NCI-H1092 treated with DMSO at 0.1 percent for 48 hours (cell line): ENCODE data around the gene KCNJ15.
A peak's percentile ranks its signal among the peaks of the same experiment; 100 is the strongest.

Experiments
- DNase-seq: peaks from one replicate; lab custom pipeline; 2025; lab: John Stamatoyannopoulos, UW

The KCNJ15 gene

GRCh38 chr21:38299671-38300070, 42.9 kb downstream of the KCNJ15 start:
- no peak for DNase-seq

GRCh38 chr21:38300141-38300578, 43.4 kb downstream of the KCNJ15 start:
- DNase-seq: no peak

GRCh38 chr21:38301321-38302214, 44.8 kb downstream of the KCNJ15 start:
- DNase-seq: no peak

GRCh38 chr21:38303300-38303699, 46.5 kb downstream of the KCNJ15 start:
- DNase-seq: no peak

GRCh38 chr21:38306433-38307141, 49.8 kb downstream of the KCNJ15 start:
- DNase-seq: no peak

GRCh38 chr21:38307771-38308531, 51.2 kb downstream of the KCNJ15 start:
- DNase-seq: no peak

GRCh38 chr21:38308532-38309119, 51.8 kb downstream of the KCNJ15 start:
- no peak for DNase-seq

GRCh38 chr21:38310646-38311485, 54.1 kb downstream of the KCNJ15 start:
- DNase-seq: peak; percentile 99

- DNase-seq: peak; percentile 85
Observed at GRCh38 chr21:38311765-38312164, 55.0 kb downstream of the KCNJ15 start.

GRCh38 chr21:38312822-38313221, 56.0 kb downstream of the KCNJ15 start:
- no peak for DNase-seq

- no peak for DNase-seq
Observed at GRCh38 chr21:38314558-38314957, 57.8 kb downstream of the KCNJ15 start.

- no peak for DNase-seq
Observed at GRCh38 chr21:38315122-38315521, 58.3 kb downstream of the KCNJ15 start.

- DNase-seq: no peak
Observed at GRCh38 chr21:38319781-38320180, 63.0 kb downstream of the KCNJ15 start.

- DNase-seq: no peak
Observed at GRCh38 chr21:38321568-38321967, 64.8 kb downstream of the KCNJ15 start.

GRCh38 chr21:38322311-38322950, 65.6 kb downstream of the KCNJ15 start:
- no peak for DNase-seq

- DNase-seq: peak; percentile 76
Observed at GRCh38 chr21:38323721-38324531, 67.1 kb downstream of the KCNJ15 start.

- no peak for DNase-seq
Observed at GRCh38 chr21:38325216-38325615, 68.4 kb downstream of the KCNJ15 start.

- no peak for DNase-seq
Observed at GRCh38 chr21:38325731-38326420, 69.1 kb downstream of the KCNJ15 start.

- DNase-seq: peak; percentile 14
Observed at GRCh38 chr21:38326429-38326828, 69.6 kb downstream of the KCNJ15 start.
